Cardiac fibroblast (primary cell): ENCODE data around the gene APOOL.

Experiments used
- DNase-seq, 2 donors: peaks; one replicate each; pipeline versions ENCODE4 v3.0.0 to v3.0.0-alpha.2; 2010; ENCODE audit warnings: low read depth in 2 of 2
- H3K4me3 ChIP-seq, 2 donors: replicated peaks in 1 of 2; 1 replicate in 1 of 2; 2 replicates in 1 of 2; pipeline ENCODE4 v1.5.1; 2011; ENCODE audit warnings: low read depth in 2 of 2, low read length in 2 of 2, mild to moderate bottlenecking in 2 of 2, moderate library complexity in 1 of 2
- CTCF ChIP-seq: IDR thresholded peaks from one replicate; pipeline ENCODE4 v1.5.1; 2011; ENCODE audit warnings: low read depth, mild to moderate bottlenecking, low read length, inconsistent platforms

APOOL gene

GRCh38 chrX:85026170-85026569 is 22.5 kb downstream of the APOOL start:
- H3K4me3 ChIP-seq, result no peak overlapping the region
- DNase-seq, result no peak
- TF ChIP-seq CTCF, result no peak

GRCh38 chrX:85029043-85029442 is 25.4 kb downstream of the APOOL start:
- no peak overlapping the region for H3K4me3 ChIP-seq
- DNase-seq, result no peak
- no peak for TF ChIP-seq CTCF

DNA sequence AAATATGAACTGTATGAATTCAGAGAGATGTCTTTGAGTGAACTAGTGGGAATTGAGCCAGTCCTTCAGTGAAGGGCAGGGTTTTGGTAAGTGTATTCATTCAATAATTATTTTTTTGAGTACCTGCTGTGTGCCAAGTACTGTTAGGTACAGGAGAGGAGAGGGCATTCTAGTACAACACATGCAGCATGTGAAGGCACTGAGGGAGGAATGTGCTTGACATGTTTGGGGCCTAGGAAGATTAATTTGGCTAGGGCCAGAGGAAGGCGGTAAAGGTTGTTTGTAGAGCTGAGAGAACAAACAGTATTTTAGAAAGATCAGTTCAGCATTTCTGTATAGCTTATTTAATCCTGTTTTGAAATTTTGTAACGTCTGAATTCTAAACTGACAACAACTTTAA is 27.8 kb downstream of the APOOL start:
- DNase-seq, result no peak
- no peak for TF ChIP-seq CTCF

DNA sequence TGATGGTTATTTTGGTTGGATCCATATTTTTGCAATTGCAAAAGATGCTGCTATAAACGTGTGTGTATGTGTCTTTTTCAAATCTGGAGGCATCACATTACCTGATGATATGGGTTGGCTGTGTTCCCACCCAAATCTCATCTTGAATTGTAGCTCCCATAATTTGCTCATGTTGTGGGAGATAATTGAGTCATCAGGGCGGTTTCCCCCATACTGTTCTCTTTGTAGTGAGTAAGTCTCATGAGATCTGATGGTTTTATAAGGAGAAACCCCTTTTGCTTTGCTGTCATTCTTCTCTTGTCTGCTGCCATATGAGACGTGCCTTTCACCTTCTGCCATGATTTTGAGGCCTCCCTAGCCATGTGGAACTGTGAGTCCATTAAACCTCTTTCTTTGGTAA is 33.4 kb downstream of the APOOL start:
- TF ChIP-seq CTCF, result no peak

More for the DNA sequence above, 27.8 kb downstream of the APOOL start:
- H3K4me3 ChIP-seq, result no peak overlapping the region

GRCh38 chrX:85051627-85052026 is 48.0 kb downstream of the APOOL start:
- no peak overlapping the region for H3K4me3 ChIP-seq
- no peak for TF ChIP-seq CTCF
- DNase-seq, result no peak

More for the DNA sequence above, 33.4 kb downstream of the APOOL start:
- DNase-seq, result peak in 1 of 2 donors; percentile 11
- no peak overlapping the region for H3K4me3 ChIP-seq

GRCh38 chrX:85052205-85052604 is 48.5 kb downstream of the APOOL start:
- DNase-seq, result peak in 1 of 2 donors; percentile 8
- H3K4me3 ChIP-seq, result no peak overlapping the region
- TF ChIP-seq CTCF, result no peak

- H3K4me3 ChIP-seq, result no peak overlapping the region
- DNase-seq, result peak; percentile 61 to 90
- TF ChIP-seq CTCF, result peak; percentile 11
Measured at GRCh38 chrX:85052636-85053343, 49.1 kb downstream of the APOOL start.
